Cardiac fibroblast (primary cell): ENCODE measurements around the gene MICOS13.

ENCODE experiments used
- DNase-seq, 2 donors: peaks; one replicate each; pipeline versions ENCODE4 v3.0.0 to v3.0.0-alpha.2; 2010; ENCODE audit warnings: low read depth in 2 of 2
- H3K4me3 ChIP-seq, 2 donors: replicated peaks in 1 of 2; 1 replicate in 1 of 2; 2 replicates in 1 of 2; pipeline ENCODE4 v1.5.1; 2011; ENCODE audit warnings: low read depth in 2 of 2, low read length in 2 of 2, mild to moderate bottlenecking in 2 of 2, moderate library complexity in 1 of 2
- CTCF ChIP-seq: IDR thresholded peaks from one replicate; pipeline ENCODE4 v1.5.1; 2011; ENCODE audit warnings: low read depth, mild to moderate bottlenecking, low read length, inconsistent platforms

MICOS13 gene

GRCh38 chr19:5665781-5666513, 14.4 kb downstream of the MICOS13 start:
- DNase-seq = peak; percentile 49 to 75

GRCh38 chr19:5664515-5664914, 15.8 kb downstream of the MICOS13 start:
- no peak for TF ChIP-seq CTCF
- H3K4me3 ChIP-seq = no peak overlapping the region
- no peak for DNase-seq

More at GRCh38 chr19:5665781-5666513, 14.4 kb downstream of the MICOS13 start:
- TF ChIP-seq CTCF = peak; percentile 41
- H3K4me3 ChIP-seq = no peak overlapping the region

- no peak for DNase-seq
- no peak for TF ChIP-seq CTCF
- H3K4me3 ChIP-seq = no peak overlapping the region
Observed at GRCh38 chr19:5663904-5664303, 16.4 kb downstream of the MICOS13 start.

GRCh38 chr19:5661483-5661882, 18.8 kb downstream of the MICOS13 start:
- H3K4me3 ChIP-seq = no peak overlapping the region
- no peak for DNase-seq
- no peak for TF ChIP-seq CTCF

- H3K4me3 ChIP-seq = no peak overlapping the region
- TF ChIP-seq CTCF = no peak
- no peak for DNase-seq
Observed at GRCh38 chr19:5655412-5655811, 24.9 kb downstream of the MICOS13 start.

GRCh38 chr19:5654931-5655330, 25.4 kb downstream of the MICOS13 start:
- no peak for DNase-seq
- H3K4me3 ChIP-seq = no peak overlapping the region
- TF ChIP-seq CTCF = no peak

- H3K4me3 ChIP-seq = no peak overlapping the region
- no peak for TF ChIP-seq CTCF
- DNase-seq = no peak
Observed at GRCh38 chr19:5652261-5652660, 28.1 kb downstream of the MICOS13 start.
